OCI-LY3 (cell line): ENCODE data around the gene CCRL2.

Experiments
- CTCF ChIP-seq: fragments of 200-600, 300-600 bp; sonication (generic); IDR thresholded peaks from 2 replicates; pipeline ENCODE4 v1.5.1; 2014; ENCODE audit warnings: antibody characterized with exemption, low read length, low read depth
- EZH2phosphoT487 ChIP-seq: fragments of 200-600 bp; shearing (Covaris generic); IDR thresholded peaks from 2 replicates; pipeline ENCODE4 v1.6.1; 2018; ENCODE audit warnings: antibody characterized with exemption, mixed run types, low read depth

- no peak for TF ChIP-seq CTCF
- TF ChIP-seq EZH2phosphoT487, result no peak
Measured at GRCh38 chr3:46358466-46358865, 48.6 kb upstream of the CCRL2 start.
